A549 (cell line): Measurements from ENCODE around the gene MYH14.

Source experiments
- CEBPB ChIP-seq, 2 experiments: fragments of >200 bp in 1 of 2; sonication (Bioruptor Twin) in 1 of 2; formaldehyde crosslinking in 1 of 2; IDR thresholded peaks; 2 replicates each; pipeline ENCODE4 v1.6.1; 2012 to 2016
- CHD2 ChIP-seq: fragments of 150-350 bp; IDR thresholded peaks from 2 replicates; pipeline ENCODE4 v1.6.1; 2014; ENCODE audit warnings: low read length; ENCODE audit not compliant: partially characterized antibody
- E2F6 ChIP-seq: IDR thresholded peaks from 2 replicates; pipeline ENCODE4 v1.6.1; 2012; ENCODE audit warnings: low read depth, borderline replicate concordance
- EP300 ChIP-seq, 2 experiments: fragments of >200 bp; sonication (Bioruptor Twin); formaldehyde crosslinking; IDR thresholded peaks; 2 replicates in 1 of 2; 3 replicates in 1 of 2; pipeline ENCODE4 v1.6.1; 2016 to 2017
- POLR2A ChIP-seq: IDR thresholded peaks from 2 replicates; pipeline ENCODE4 v1.6.1; 2012; ENCODE audit warnings: mild to moderate bottlenecking, low read length
- TF ChIP-seq, protein P1 (sequence below): fragments of >200 bp; sonication (Bioruptor Twin); formaldehyde crosslinking; IDR thresholded peaks from 3 replicates; pipeline ENCODE4 v1.5.1; 2016

GRCh38 chr19:50207730-50208129 lies 4.3 kb downstream of the MYH14 start:
- TF ChIP-seq, protein P1, sequence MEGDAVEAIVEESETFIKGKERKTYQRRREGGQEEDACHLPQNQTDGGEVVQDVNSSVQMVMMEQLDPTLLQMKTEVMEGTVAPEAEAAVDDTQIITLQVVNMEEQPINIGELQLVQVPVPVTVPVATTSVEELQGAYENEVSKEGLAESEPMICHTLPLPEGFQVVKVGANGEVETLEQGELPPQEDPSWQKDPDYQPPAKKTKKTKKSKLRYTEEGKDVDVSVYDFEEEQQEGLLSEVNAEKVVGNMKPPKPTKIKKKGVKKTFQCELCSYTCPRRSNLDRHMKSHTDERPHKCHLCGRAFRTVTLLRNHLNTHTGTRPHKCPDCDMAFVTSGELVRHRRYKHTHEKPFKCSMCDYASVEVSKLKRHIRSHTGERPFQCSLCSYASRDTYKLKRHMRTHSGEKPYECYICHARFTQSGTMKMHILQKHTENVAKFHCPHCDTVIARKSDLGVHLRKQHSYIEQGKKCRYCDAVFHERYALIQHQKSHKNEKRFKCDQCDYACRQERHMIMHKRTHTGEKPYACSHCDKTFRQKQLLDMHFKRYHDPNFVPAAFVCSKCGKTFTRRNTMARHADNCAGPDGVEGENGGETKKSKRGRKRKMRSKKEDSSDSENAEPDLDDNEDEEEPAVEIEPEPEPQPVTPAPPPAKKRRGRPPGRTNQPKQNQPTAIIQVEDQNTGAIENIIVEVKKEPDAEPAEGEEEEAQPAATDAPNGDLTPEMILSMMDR = no peak
- TF ChIP-seq CHD2 = no peak
- TF ChIP-seq CEBPB (IDR thresholded peaks at IDR 0.05) = no peak
- no peak for TF ChIP-seq POLR2A
- TF ChIP-seq E2F6 = no peak
- TF ChIP-seq EP300 (IDR thresholded peaks at IDR 0.05) = no peak
